Measurements from ENCODE around the gene UGT1A10. TPM values are rescaled to one million over a fixed set of nuclear protein-coding genes. Genes with fewer than 3 reads are reported as not detected.
"Not testable (repeated sequence)": the region's sequence is repeated elsewhere in the genome, so short reads cannot be mapped to it uniquely, and the experiment has no call there.

The UGT1A10 gene
- total RNA-seq, 1 donor from 2014 or later: 3.0 TPM

GRCh38 chr2:233692648-233693047, 56.4 kb downstream of the UGT1A10 start, which contains the start of gene UGT1A6:
Gene UGT1A6 (plus strand): TSS chr2:233692890. CDS start chr2:233693005, 115 bp downstream.
- no peak for DNase-seq (ENCODE audit: low spot score)

DNA sequence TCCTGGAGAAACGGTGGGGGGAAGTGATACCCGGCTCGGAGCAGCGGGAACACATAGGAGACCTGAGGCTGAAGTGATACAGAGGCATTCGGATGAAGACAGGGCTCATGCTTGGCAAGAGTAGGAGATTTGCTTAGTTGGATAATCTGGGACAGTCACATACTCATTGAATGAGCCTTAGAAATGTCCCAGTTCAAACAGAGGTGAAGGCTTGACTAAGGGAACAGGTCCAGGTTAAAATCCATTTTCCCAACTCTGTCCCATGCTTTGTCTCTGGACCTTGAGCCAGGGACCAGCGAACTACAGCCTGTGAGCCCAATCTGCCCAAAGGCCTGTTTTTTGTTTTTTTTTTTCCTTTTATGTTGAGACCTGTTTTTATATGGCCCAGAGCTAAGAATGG, 57.7 kb downstream of the UGT1A10 start:
- DNase-seq (ENCODE audit: low spot score): no peak

- no peak for DNase-seq (ENCODE audit: low spot score)
Observed at GRCh38 chr2:233698740-233699139, 62.5 kb downstream of the UGT1A10 start.

DNA sequence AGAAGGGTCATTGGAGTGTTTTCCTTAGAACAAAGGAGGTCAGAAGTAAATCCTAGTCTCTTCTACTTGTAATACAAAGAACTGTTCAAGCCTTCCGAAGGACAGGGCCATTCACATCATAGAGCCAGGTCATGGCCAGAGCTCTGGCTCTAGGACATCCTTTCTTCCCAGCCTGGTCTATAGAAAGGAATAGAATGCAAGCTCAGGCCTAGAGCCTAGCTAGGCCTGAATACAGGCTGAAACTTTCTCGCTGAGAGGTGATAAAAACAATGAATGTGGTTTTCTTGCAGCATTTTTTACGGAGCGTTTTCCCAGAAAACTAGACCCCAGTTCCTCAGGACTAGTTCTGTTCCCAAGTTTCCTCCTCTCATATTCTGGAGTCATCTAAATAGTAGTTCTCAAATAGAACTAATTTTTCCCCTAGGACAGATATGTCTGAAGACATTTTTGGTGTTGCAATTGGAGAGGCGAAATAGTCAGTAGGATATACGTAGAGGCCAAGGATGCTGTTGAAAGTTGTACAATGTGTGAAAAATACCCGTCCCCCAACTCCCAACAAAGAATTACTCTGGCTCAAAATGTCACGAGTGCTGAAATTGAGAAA, 63.3 kb downstream of the UGT1A10 start:
- DNase-seq (ENCODE audit: low spot score): no peak

DNA sequence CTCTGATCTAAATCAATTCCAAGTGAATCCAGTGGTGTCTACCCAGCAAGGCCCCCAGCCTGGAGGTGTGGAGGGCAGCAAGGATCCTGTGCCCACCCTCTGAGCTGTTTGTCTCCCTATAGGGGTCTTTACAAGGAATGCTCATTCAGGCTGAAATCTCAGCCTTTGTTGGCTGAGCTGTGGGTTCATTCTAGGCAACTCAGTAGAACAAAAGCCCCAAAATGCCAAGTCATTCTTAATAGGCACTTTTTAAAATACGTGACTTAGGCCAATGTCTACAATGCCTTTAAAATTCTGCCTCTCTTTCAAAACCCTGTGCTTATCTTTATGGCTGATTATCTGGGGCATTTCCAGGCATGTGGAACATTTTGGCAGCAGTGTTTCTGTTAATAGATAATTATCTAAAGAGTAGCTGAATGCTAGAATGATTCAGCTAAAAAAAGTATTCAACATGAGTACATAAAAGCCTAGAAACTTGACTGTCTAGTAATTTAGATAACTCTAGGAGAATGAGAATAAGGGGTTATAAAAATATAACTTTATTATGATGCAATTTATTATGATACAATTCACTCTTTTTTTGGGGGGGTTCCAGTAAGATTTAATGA, 63.9 kb downstream of the UGT1A10 start:
- DNase-seq (ENCODE audit: low spot score): peak; percentile 66

DNA sequence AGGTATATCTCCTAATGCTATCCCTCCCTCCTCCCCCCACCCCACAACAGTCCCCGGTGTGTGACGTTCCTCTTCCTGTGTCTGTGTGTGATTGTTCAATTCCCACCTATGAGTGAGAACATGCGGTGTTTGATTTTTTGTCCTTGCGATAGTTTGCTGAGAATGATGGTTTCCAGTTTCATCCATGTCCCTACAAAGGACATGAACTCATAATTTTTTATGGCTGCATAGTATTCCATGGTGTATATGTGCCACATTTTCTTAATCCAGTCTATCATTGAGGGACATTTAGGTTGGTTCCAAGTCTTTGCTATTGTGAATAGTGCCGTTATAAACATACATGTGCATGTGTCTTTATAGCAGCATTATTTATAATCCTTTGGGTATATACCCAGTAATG, 64.6 kb downstream of the UGT1A10 start:
- DNase-seq (ENCODE audit: low spot score): not testable (repeated sequence)

- DNase-seq (ENCODE audit: low spot score): no peak
Observed at GRCh38 chr2:233702238-233702637, 66.0 kb downstream of the UGT1A10 start.

- peak; percentile 65 for DNase-seq (ENCODE audit: low spot score)
Observed at GRCh38 chr2:233705911-233706506, 69.8 kb downstream of the UGT1A10 start.

- DNase-seq (ENCODE audit: low spot score): no peak
Observed at GRCh38 chr2:233706720-233707119, 70.5 kb downstream of the UGT1A10 start.

DNA sequence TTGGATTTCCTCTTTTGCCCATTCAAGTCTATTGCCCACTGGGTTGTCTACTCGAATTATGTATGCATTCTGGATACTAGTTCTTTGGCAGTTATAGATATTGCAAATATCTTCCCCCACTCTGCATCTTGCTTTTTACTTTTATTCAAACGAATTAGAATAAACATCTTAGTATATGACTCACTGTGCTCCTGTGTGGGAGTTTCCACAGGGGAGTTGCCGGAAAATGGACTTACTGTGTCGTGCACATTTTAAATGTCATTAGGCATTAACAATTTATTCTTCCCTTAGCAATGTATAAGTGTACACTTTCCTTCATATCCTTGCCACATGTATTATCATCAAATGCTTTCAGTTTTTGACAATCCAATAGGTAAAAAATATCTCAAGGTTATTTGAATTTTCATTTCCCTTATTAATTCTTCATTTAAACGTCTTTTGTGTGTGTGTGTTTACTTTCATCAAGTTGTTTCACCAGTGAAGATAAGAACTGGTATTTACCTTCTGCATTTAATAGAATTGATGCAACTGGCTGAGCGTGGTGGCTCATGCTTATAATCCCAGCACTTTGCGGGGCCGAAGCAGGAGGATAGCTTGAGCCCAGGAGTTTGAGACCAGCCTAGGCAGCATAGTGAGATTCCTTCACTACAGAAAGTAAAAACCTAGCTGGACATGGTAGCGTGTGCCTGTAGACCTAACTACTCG, 71.8 kb downstream of the UGT1A10 start:
- DNase-seq (ENCODE audit: low spot score): no peak

DNA sequence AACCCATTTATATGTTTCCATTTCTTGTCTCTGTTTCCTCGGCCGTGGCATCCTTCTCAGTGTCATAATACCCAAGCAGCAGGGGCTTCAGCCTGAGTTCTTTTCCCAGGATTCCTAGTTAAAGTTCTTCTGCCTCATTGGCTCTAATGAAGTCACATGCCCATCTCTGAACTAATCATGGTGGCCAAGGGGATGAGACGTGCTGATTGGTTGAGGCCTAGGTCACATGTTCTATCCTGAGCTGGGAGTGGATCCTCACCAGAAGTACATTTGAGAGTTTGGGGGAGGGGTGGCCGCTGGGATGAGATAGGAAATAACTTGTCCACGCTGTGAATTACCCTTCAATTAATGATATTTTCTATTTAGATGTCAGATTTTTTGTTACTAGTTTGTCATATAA, 72.7 kb downstream of the UGT1A10 start:
- DNase-seq (ENCODE audit: low spot score): no peak

GRCh38 chr2:233711312-233712008, 75.2 kb downstream of the UGT1A10 start:
- DNase-seq (ENCODE audit: low spot score): peak; percentile 83

GRCh38 chr2:233712611-233713261, 76.5 kb downstream of the UGT1A10 start, which contains the start of gene UGT1A5:
Gene UGT1A5 (plus strand): TSS chr2:233712907. CDS start chr2:233712992, 85 bp downstream.
- DNase-seq (ENCODE audit: low spot score): no peak

DNA sequence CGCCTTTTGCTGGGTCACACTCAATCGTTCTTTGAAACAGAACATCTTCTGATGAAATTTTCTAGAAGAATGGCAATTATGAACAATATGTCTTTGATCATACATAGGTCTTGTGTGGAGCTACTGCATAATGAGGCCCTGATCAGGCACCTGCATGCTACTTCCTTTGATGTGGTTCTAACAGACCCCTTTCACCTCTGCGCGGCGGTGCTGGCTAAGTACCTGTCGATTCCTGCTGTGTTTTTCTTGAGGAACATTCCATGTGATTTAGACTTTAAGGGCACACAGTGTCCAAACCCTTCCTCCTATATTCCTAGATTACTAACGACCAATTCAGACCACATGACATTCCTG, 77.0 kb downstream of the UGT1A10 start:
- no peak for DNase-seq (ENCODE audit: low spot score)

GRCh38 chr2:233714121-233714520, 77.9 kb downstream of the UGT1A10 start:
- no peak for DNase-seq (ENCODE audit: low spot score)

DNA sequence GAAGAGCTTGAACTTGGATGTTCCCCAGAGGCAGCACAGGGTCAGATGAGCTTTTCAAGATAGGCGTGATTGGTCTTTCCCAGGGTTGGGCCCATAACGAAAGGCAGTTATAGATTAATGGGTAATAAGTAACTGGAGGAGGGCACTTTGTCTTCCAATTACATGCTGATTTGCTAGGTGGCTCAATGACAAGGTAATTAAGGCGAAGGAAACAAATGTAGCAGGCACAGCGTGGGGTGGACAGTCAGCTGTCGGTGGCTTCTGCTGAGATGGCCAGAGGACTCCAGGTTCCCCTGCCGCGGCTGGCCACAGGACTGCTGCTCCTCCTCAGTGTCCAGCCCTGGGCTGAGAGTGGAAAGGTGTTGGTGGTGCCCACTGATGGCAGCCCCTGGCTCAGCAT, 82.3 kb downstream of the UGT1A10 start, which contains the start of gene UGT1A4:
TSS of gene UGT1A4 (plus strand) at position 185 of the 400 bp plus-strand sequence. CDS start at position 270, 85 bp downstream.
- no peak for DNase-seq (ENCODE audit: low spot score)

- DNase-seq (ENCODE audit: low spot score): no peak
Observed at GRCh38 chr2:233728723-233729301, 92.6 kb downstream of the UGT1A10 start, which contains the start of gene UGT1A3. Gene UGT1A3 (plus strand): TSS chr2:233729042. CDS start chr2:233729127, 85 bp downstream.

DNA sequence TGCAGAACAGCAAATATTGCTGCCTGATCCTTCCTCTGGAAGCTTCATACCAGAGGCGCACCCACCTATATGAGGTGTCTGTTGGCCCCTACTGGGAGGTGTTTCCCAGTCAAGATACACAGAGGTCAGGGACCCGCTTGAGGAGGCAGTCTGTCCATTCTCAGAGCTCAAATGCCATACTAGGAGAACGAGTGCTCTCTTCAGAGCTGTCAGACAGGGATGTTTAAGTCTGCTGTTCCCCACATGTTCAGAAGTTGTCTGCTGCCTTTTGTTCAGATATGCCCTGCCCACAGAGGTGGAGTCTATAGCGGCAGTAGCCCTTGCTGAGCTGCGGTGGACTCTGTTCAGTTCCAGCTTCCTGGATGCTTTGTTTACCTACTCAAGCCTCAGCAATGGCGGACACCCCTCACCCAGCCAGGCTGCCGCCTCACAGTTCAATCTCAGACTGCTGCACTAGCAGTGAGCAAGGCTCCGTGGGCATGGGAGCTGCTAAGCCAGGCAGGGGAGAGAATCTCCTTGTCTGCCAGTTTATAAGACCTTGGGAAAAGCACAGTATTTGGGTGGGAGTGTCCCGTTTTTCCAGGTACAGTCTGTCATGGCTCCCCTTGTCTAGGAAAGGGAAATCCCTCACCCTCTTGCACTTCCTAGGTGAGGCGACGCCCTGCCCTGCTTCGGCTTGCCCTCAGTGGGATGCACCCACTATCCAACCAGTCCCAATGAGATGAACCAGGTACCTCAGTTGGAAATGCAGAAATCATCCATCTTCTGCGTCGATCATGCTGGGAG, 100.8 kb downstream of the UGT1A10 start:
- DNase-seq (ENCODE audit: low spot score): peak; percentile 46

GRCh38 chr2:233740870-233741269, 104.6 kb downstream of the UGT1A10 start:
- DNase-seq (ENCODE audit: low spot score): no peak
